H9 (cell line): Measurements from ENCODE around the gene C19orf85. TPM values are rescaled to one million over a fixed set of nuclear protein-coding genes. Genes with fewer than 3 reads are reported as not detected.

Experiments
- DNase-seq: peaks from one replicate; pipeline ENCODE4 v3.0.0-alpha.2; 2017
- H2AFZ ChIP-seq: one replicate; pipeline ENCODE4 v1.6.1; 2013; ENCODE audit warnings: mild to moderate bottlenecking, low read length, control low read depth, moderate library complexity
- H2AK5ac ChIP-seq: 2 replicates; pipeline ENCODE4 v1.6.1; 2013; ENCODE audit warnings: low read length, control low read depth, mixed read lengths; ENCODE audit not compliant: insufficient read length
- H2BK120ac ChIP-seq: one replicate; pipeline ENCODE4 v1.6.1; 2013; ENCODE audit warnings: low read depth, mild to moderate bottlenecking, low read length, control low read depth, inconsistent platforms; ENCODE audit not compliant: poor library complexity, severe bottlenecking
- H2BK12ac ChIP-seq: 2 replicates; pipeline ENCODE4 v1.6.1; 2013; ENCODE audit warnings: low read length, control low read depth, mixed read lengths, low read depth; ENCODE audit not compliant: insufficient read length
- H2BK15ac ChIP-seq: 2 replicates; pipeline ENCODE4 v1.6.1; 2013; ENCODE audit warnings: low read depth, low read length, control low read depth
- H2BK20ac ChIP-seq: one replicate; pipeline ENCODE4 v1.6.1; 2013; ENCODE audit warnings: low read depth, mild to moderate bottlenecking, low read length, control low read depth, inconsistent platforms; ENCODE audit not compliant: poor library complexity, severe bottlenecking
- H2BK5ac ChIP-seq: 2 replicates; pipeline ENCODE4 v1.6.1; 2013; ENCODE audit warnings: low read length, control low read depth, mixed read lengths; ENCODE audit not compliant: insufficient read length
- H3K14ac ChIP-seq: 2 replicates; pipeline ENCODE4 v1.6.1; 2013; ENCODE audit warnings: low read length, control low read depth; ENCODE audit not compliant: insufficient read depth
- H3K18ac ChIP-seq: 2 replicates; pipeline ENCODE4 v1.6.1; 2013; ENCODE audit warnings: low read depth, mild to moderate bottlenecking, mixed read lengths, low read length, control low read depth; ENCODE audit not compliant: insufficient read length
- H3K23ac ChIP-seq: 2 replicates; pipeline ENCODE4 v1.6.1; 2013; ENCODE audit warnings: low read length, control low read depth, mixed read lengths, low read depth; ENCODE audit not compliant: insufficient read length
- H3K23me2 ChIP-seq: 2 replicates; pipeline ENCODE4 v1.6.1; 2013; ENCODE audit warnings: low read depth, mild to moderate bottlenecking, mixed read lengths, low read length, control low read depth; ENCODE audit not compliant: insufficient read length, poor library complexity, severe bottlenecking
- H3K27ac ChIP-seq: 2 replicates; pipeline ENCODE4 v1.5.1; 2013; ENCODE audit warnings: low read length, control low read depth, mixed read lengths, low read depth; ENCODE audit not compliant: insufficient read length
- H3K27me3 ChIP-seq: 2 replicates; pipeline ENCODE4 v1.6.1; 2013; ENCODE audit warnings: low read length, control low read depth, inconsistent platforms; ENCODE audit not compliant: insufficient read depth
- H3K4ac ChIP-seq: 2 replicates; pipeline ENCODE4 v1.6.1; 2013; ENCODE audit warnings: low read depth, mild to moderate bottlenecking, control low read depth, inconsistent platforms, low read length, moderate library complexity
- H3K4me1 ChIP-seq: 2 replicates; pipeline ENCODE4 v1.6.1; 2013; ENCODE audit warnings: low read length, control low read depth, inconsistent platforms; ENCODE audit not compliant: insufficient read depth
- H3K4me2 ChIP-seq: 2 replicates; pipeline ENCODE4 v1.6.1; 2013; ENCODE audit warnings: low read length, control low read depth, mixed read lengths; ENCODE audit not compliant: insufficient read length, insufficient read depth
- H3K56ac ChIP-seq: 2 replicates; pipeline ENCODE4 v1.6.1; 2013; ENCODE audit warnings: low read depth, mild to moderate bottlenecking, mixed read lengths, low read length, control low read depth; ENCODE audit not compliant: insufficient read length
- H3K79me1 ChIP-seq: 2 replicates; pipeline ENCODE4 v1.6.1; 2013; ENCODE audit warnings: low read depth, mild to moderate bottlenecking, moderate library complexity, low read length, control low read depth, inconsistent platforms; ENCODE audit not compliant: insufficient read depth, poor library complexity, severe bottlenecking
- H3K79me2 ChIP-seq: 2 replicates; pipeline ENCODE4 v1.6.1; 2013; ENCODE audit warnings: low read length, control low read depth, inconsistent platforms; ENCODE audit not compliant: insufficient read depth
- H3K9ac ChIP-seq: 2 replicates; pipeline ENCODE4 v1.6.1; 2013; ENCODE audit warnings: low read length, control low read depth, mixed read lengths; ENCODE audit not compliant: insufficient read length; ENCODE audit errors: extremely low read depth
- H3K9me3 ChIP-seq: one replicate; pipeline ENCODE4 v1.6.1; 2013; ENCODE audit warnings: low read depth, low read length, inconsistent platforms; ENCODE audit not compliant: control insufficient read depth
- H3T11ph ChIP-seq: one replicate; pipeline ENCODE4 v1.6.1; 2013; ENCODE audit warnings: mild to moderate bottlenecking, low read length, control low read depth, inconsistent platforms
- H4K20me1 ChIP-seq: one replicate; pipeline ENCODE4 v1.6.1; 2013; ENCODE audit not compliant: control insufficient read depth, insufficient read length, insufficient read depth
- H4K5ac ChIP-seq: 2 replicates; pipeline ENCODE4 v1.6.1; 2013; ENCODE audit warnings: low read depth, mild to moderate bottlenecking, mixed read lengths, low read length, control low read depth; ENCODE audit not compliant: insufficient read length
- H4K8ac ChIP-seq: replicated peaks from 2 replicates; pipeline ENCODE4 v1.6.1; 2013; ENCODE audit warnings: low read length, control low read depth, mixed read lengths, low read depth; ENCODE audit not compliant: insufficient read length
- H4K91ac ChIP-seq: 2 replicates; pipeline ENCODE4 v1.6.1; 2013; ENCODE audit warnings: low read depth, mild to moderate bottlenecking, moderate library complexity, mixed read lengths, low read length, control low read depth; ENCODE audit not compliant: insufficient read length
- H3K27ac Mint-ChIP-seq, 3 experiments: 2 replicates in 2 of 3; 3 replicates in 1 of 3; pipeline ENCODE4 v1.8.0; 2020 to 2021; ENCODE audit warnings: mixed read lengths in 3 of 3, mild to moderate bottlenecking in 1 of 3, moderate library complexity in 1 of 3
- H3K27me3 Mint-ChIP-seq: 2 replicates; pipeline ENCODE4 v1.8.0; 2021; ENCODE audit warnings: low read depth, mild to moderate bottlenecking, moderate library complexity, mixed read lengths
- H3K36me3 Mint-ChIP-seq, 3 experiments: 2 replicates in 2 of 3; 3 replicates in 1 of 3; pipeline ENCODE4 v1.8.0; 2020 to 2021; ENCODE audit warnings: low read depth in 3 of 3, mixed read lengths in 3 of 3; ENCODE audit not compliant: insufficient read depth in 1 of 3
- H3K4me1 Mint-ChIP-seq, 2 experiments: 2 replicates each; pipeline ENCODE4 v1.8.0; 2020; ENCODE audit warnings: mixed read lengths in 2 of 2
- H3K4me3 Mint-ChIP-seq, 2 experiments: 2 replicates in 1 of 2; 3 replicates in 1 of 2; pipeline ENCODE4 v1.8.0; 2020 to 2021; ENCODE audit warnings: mild to moderate bottlenecking in 2 of 2, mixed read lengths in 2 of 2, moderate library complexity in 1 of 2
- H3K9me3 Mint-ChIP-seq, 2 experiments: 2 replicates in 1 of 2; 3 replicates in 1 of 2; pipeline ENCODE4 v1.8.0; 2020; ENCODE audit warnings: mild to moderate bottlenecking in 2 of 2, mixed read lengths in 2 of 2, moderate library complexity in 1 of 2
- WGBS: extraction: QIAGEN DNeasy Blood & Tissue Kit; methylation state at CpG from one replicate; pipeline ENCODE4 v1.1.7; 2013; ENCODE audit warnings: missing lambda C conversion rate, low lambda C conversion rate, mixed read lengths; ENCODE audit not compliant: insufficient read length; ENCODE audit errors: extremely low coverage; 5-methylcytosine and 5-hydroxymethylcytosine counted together
- total RNA-seq: library from RNA; stranded (reverse); gene quantifications from 2 replicates; pipeline ENCODE4 v1.2.1, GENCODE V29; 2021
- TF ChIP-seq, protein P1 (sequence below): fragments of 200-600 bp; sonication (generic); conservative IDR thresholded peaks from 3 replicates; pipeline ENCODE4 v1.8.0; 2021; ENCODE audit warnings: antibody characterized with exemption, mild to moderate bottlenecking

The C19orf85 gene
- total RNA-seq, 1 experiment from 2014 or later = 1.2 TPM

DNA sequence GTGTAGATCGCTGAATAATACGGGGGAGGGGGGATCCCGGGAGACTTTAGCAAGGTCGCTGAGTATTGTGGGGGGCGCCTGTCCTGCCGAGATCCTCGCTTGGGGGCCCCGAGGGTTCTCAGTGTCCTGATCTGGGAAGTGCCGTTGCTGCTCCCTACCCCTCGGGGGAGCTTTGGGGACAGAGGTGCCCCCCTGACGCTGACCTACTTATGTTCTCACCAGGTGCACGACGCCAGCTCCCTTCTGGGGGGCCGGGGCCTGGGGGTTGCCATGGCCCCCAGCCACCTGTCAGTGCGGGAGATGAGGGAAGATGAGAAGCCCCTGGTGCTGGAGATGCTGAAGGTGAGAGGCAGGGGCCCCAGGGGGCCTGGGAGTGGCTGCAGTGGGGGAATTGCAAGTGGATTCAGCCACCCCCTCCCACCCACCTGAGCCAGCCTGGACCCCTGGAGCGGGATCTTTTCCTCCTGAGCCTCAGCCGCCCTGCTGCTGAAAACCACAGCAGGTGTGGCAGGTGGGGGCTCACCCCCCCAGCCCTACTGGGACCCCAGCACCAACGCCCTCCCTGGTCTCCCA is 21.0 kb upstream of the C19orf85 start:
- peak overlapping the region; percentile 92 to 97 (median 96); a peak in 5 of 7 replicates for H3K27ac Mint-ChIP-seq
- Histone ChIP-seq H3K23me2 (peaks cover 8% of the 10 kb centered on the region), H2BK120ac (no peak overlapping the region), H3K9me3 (no peaks in the 10 kb centered on the region), H3K18ac (no peak overlapping the region), H3K4me2 (peak overlapping the region; percentile 52), H2BK20ac (no peak overlapping the region), H2BK15ac (no peak overlapping the region), H3K27me3 (no peaks in the 10 kb centered on the region), H2BK5ac (no peak overlapping the region), H3K56ac (no peak overlapping the region), H3K4me1 (peaks cover 3% of the 10 kb centered on the region), H3K79me2 (no peaks in the 10 kb centered on the region), H3K79me1 (no peaks in the 10 kb centered on the region), H4K91ac (no peak overlapping the region), H3K4ac (no peak overlapping the region), H2AFZ (no peak overlapping the region), H3T11ph (no peak overlapping the region), H3K27ac (no peak overlapping the region), H4K5ac (no peak overlapping the region), H4K8ac (no peak overlapping the region), H3K23ac (no peak overlapping the region), H2BK12ac (no peak overlapping the region), H4K20me1 (no peaks in the 10 kb centered on the region), H3K14ac (0 out of 2 replicates have a peak overlapping the region, but pooled peaks have one; percentile 17), H2AK5ac (no peak overlapping the region), H3K9ac (peak overlapping the region; percentile 27)
- H3K27me3 Mint-ChIP-seq = peaks cover 2% of the 10 kb centered on the region; the same call in 1 of the 2 replicates
- no CpG with 5 or more reads among the region's 18 CpGs for WGBS
- H3K4me1 Mint-ChIP-seq = peaks cover 14 to 38% of the 10 kb centered on the region in 2 experiments
- TF ChIP-seq, protein P1, sequence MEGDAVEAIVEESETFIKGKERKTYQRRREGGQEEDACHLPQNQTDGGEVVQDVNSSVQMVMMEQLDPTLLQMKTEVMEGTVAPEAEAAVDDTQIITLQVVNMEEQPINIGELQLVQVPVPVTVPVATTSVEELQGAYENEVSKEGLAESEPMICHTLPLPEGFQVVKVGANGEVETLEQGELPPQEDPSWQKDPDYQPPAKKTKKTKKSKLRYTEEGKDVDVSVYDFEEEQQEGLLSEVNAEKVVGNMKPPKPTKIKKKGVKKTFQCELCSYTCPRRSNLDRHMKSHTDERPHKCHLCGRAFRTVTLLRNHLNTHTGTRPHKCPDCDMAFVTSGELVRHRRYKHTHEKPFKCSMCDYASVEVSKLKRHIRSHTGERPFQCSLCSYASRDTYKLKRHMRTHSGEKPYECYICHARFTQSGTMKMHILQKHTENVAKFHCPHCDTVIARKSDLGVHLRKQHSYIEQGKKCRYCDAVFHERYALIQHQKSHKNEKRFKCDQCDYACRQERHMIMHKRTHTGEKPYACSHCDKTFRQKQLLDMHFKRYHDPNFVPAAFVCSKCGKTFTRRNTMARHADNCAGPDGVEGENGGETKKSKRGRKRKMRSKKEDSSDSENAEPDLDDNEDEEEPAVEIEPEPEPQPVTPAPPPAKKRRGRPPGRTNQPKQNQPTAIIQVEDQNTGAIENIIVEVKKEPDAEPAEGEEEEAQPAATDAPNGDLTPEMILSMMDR = no peak
- no peak for DNase-seq
- H3K9me3 Mint-ChIP-seq = no peaks in the 10 kb centered on the region
- peak overlapping the region; percentile 86 to 93 for H3K4me3 Mint-ChIP-seq
- H3K36me3 Mint-ChIP-seq = peaks cover 1 to 8% (median 6%) of the 10 kb centered on the region in 3 experiments; a peak in 5 of 7 replicates
